ENCODE results near the gene DPH6.

DPH6 gene

DNA sequence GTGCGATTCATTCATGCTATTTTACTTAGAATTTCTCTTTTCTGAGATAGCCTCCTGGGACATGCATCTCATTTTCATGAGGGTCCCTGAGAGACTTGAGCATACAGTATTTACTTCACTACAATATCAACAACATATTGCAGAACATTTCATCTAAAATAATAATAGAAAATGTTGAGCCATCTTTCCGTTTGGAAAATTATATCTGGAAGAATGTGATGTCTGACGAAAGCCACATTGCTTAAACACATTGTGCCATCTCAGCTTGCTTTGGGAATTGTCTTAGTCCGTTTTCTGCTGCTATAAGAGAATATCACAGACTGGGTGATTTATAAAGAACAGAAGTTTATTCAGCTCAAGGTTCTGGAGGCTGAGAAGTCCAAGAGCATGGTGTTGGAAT, 55.5 kb downstream of the DPH6 start:
- intact Hi-C loops (cut with DNase I) = no loop called here
- DNase-seq = no peak

DNA sequence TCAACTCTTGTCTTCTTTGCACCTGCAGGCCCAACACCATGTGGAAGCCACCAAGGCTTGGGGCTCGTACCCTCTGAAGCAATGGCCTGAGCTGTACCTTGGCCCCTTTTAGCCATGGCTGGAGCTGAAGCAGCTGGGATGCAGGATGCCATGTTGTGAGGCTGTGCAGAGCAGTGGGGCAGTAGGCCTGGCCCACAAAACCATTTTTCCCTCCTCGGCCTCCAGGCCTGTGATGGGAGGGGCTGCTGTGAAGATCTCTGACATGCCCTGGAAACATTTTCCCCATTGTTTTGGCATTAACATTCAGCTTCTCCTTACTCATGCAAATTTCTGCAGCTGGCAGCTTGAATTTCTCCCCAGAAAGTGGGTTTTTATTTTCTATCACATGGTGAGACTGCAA, 58.5 kb downstream of the DPH6 start:
- peak in 1 of 10 donors; percentile 21 for DNase-seq
- intact Hi-C loops (cut with DNase I) = no loop called here

DNA sequence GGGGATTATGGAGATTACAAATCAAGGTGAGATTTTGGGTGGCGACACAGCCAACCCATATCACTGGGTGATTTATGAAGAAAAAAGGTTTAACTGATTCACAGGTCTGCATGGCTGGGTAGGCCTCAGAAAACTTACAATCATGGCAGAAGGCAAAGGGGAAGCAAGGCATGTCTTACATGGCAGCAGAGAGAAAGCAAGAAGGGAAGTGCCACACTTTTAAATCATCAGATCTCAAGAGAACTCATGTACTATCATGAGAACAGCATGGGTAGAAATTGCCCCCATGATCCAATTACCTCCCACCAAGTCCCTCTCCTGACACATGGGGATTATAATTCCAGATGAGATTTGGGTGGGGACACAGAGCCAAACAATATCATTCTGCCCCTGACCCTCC, 59.7 kb downstream of the DPH6 start:
- DNase-seq = no peak

DNA sequence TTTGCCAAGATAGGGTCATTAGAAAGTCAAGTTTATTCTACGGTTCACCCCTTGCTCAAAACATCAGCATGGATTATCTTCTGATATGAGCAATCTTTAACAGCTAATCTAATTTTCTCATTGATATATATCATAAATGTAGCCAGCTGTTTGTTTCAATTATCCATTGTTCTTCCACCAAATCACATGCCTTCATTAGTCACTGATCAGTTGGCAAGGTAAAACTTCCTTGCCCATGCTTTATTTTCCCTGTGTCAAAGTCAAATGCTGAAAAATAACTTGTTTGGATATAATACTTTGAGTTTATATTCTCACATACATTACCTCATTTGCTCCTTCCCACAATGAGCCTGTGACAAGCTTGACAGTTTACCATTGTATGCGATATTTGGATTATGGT, 60.6 kb downstream of the DPH6 start:
- no peak for DNase-seq
- intact Hi-C loops (cut with DNase I) = no loop called here

More for the DNA sequence above, 59.7 kb downstream of the DPH6 start:
- intact Hi-C loops (cut with DNase I) = no loop called here

DNA sequence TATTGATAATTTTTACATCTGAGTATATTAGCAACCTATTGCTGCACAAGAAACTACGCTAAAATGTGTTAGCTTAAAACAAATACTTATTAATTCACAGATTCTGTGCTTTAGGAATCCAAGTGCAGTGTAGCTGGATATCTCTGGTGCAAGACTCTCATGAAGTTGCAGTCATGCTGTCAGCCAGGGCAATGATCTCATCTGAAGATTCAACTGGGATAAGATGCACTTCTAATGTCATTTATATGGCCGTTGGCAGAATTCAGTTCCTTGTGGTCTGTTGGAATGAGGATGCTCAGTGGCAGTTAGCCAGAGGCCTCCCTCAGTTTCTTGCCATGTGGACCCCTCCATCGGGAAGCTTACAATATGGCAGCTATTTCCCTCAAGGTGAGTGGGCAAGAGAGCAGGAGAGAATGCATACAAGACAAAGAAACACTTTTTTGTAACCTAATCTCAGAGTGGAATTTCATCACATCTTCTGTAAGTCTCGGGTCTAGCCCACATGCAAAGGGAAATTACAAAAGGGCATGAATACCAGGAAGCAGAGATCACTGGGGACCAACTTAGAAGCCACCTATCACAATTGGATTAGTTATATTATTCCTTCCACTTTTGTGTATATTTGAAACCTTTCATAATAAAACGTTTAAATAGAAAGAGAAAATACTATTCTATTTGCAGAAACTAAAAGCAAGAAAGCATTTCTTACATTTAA, 61.6 kb downstream of the DPH6 start:
- no peak for DNase-seq
- intact Hi-C loops (cut with DNase I) = no loop called here

DNA sequence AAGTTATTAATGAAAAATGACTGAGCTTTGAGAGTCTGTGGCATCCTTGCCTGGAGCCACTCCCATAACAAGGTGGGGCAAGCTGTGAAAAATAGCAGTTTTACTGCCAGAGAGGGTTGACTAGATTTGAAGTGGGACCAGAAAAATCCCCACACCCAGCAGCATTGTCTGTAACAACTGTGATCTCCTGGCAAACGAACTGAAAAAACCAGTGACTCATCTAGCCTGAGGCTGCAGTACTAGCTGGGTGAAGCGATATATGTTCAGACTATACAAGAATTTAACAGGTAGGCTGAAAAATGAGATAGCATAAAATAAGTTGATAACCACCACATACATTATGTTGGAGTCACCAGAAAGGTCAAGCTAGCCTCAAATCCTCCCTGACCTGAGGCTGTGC, 64.0 kb downstream of the DPH6 start:
- no peak for DNase-seq
- intact Hi-C loops (cut with DNase I) = no loop called here

DNA sequence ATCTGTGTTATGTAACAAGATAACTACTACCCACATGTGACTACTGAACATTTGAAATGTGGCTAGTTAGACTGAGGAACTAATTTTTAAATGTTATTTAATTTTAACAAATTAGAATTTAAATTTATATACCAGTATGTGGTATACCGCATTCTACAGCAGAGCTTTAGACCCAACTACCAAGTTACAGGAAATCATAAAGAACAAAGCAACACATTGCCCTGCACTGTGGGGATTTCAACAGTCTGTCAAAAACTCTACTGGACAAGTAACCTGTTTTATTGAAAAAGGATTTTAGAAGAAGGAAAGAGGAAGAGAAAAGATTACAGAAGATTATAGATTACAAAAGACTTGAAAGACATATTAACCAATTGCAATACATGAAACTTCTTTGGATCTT, 64.9 kb downstream of the DPH6 start:
- intact Hi-C loops (cut with DNase I) = no loop called here
- DNase-seq = no peak

DNA sequence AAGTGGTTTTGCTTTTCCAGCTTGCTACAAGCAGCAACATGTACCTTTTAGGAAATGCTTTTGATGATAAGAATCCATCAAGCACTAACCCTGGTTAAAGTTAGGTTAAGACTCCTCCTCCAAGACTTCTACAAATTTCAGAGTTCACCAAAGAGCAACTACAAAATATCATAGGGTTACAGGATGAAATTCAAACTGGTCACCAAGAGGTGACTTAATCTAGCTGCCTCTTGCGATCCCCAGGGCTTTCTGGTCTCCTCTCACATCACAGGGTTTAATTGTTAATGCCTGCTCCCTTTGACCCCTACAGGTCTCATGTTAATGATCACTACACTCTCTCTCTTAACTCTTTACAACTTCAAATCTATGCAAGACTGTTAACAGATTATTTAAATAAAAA, 66.5 kb downstream of the DPH6 start:
- no peak for DNase-seq
- intact Hi-C loops (cut with DNase I) = no loop called here

DNA sequence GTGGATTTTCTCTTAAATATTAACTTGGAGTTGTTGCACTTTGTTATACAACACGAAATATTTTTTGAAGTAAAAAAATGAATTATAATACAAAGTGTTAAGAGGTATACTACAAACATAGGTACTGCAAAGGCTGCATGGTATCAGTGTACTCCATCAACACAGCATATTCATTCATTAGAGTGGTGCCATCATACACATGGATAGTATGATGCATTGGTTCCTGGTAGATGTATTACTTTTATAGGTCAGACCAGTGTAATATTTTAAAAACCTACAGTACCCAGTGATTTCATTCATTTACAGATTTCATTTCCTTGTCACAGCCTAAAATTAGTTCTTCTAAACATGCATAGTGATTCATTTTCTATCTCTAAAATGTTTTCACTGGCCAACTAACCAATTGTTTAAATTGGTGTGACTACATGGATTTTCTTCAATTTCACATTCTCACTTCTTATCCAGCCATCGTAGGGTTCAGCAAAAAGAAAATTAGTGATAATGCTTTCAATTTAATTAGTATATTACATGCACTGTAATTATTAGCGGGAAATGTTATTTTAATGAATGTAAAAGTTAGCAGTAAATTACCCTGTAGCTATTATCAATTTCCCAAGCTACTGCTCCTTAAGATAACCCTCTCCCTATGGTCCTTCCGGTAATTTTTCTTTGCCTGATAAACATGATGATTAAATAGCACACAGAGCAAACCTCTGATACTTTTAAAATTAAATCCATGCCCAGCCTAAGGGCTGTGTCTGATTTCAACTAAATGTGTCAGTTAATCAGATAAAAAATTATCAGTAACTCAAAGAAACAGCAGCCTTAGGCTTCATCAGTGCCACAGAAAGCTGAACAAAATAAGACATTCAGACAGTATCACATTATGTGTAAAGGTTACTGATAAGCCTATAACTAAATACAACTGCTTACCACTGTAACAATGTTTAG, 68.4 kb downstream of the DPH6 start:
- intact Hi-C loops (cut with DNase I) = no loop called here
- no peak for DNase-seq

DNA sequence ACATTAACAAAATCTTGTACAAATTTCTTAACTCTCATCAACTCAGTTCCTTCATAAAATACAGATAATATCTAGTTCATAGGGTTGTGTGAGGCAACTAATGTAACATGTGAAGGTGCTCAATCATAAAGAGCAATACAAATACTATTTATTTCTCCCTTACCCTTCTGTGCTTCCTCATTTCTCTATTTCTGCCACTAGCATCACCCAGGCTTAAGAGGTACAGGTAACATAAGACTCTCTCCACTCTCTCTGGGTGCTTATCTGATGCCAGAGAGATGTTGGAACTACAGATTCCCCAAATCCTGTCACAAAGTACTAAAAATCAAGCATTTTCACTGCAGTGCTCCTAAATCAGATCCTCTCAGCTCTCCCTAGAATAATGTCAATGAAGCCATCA, 74.9 kb downstream of the DPH6 start:
- intact Hi-C loops (cut with DNase I) = no loop called here
- DNase-seq = no peak

DNA sequence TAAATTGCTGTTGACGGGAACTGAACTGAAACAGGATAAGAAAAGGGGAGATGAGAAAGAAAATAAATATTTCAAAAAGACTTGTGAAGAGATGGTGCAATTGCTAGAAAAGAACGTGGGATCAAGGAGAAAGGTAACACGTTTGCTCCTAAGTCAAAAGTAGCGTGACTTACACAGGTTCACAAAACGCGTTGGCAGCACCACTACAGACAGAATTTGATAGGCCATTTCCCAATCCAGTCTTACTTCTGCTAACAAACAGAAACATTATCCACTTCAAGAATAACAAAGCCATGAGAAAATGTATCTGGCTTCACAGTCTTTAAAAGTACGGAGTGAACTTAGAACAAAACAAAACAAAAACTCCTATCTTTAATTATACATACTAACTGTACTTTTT, 75.5 kb downstream of the DPH6 start:
- intact Hi-C loops (cut with DNase I) = no loop called here
- DNase-seq = no peak

DNA sequence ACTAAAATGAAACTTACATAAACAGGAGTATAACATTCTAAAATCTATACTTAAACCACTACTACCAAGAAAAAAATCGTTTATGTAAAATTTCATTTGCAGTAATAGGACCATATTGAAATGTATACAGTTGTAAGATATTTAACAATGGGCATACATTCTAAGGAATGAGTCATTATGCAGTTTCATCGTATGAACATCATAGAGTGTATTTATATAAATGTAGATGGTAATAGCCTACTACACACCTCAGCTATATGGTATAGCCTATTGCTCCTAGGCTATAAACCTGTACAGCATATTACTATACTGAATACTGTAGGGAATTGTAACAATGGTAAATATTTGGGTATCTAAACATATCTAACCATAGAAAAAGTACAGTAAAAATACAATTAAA, 79.5 kb downstream of the DPH6 start:
- intact Hi-C loops (cut with DNase I) = no loop called here
- no peak for DNase-seq

DNA sequence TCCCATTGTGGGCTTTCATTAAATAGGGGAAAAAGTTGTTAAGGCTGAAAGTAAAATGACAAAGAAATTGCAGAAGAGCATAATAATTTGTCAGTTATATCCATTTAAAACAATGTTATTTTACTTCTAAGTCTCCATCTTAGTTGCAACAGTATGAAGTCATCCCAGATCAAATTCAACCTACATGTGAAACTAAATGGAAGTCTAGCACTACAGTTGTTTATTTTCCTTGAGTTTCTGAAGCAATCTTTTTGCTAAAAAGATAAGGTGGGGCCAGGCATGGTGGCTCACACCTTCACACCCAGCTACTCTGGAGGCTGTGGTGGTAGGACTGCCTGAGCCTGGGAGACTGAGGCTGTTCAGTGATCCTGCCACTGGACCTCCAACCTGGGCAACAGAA, 80.2 kb downstream of the DPH6 start:
- DNase-seq = no peak
- intact Hi-C loops (cut with DNase I) = no loop called here

DNA sequence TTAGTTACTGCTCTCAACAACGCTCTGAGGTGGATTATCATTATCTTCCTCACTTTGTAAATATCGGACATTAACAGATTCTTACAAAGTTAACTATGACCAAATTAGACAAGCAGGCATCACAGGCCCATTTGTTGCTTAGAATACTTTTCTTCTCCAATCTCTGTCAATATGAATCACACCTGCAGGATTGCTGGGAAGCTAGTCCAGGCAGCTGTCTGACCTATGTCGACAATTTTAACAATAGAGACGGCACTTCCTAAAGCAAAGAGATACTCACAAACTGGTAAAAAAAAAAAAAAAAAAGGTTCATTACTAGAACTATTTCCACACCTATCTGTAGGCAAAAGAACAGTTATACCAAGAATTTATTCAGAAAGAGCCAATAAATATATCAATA, 85.3 kb downstream of the DPH6 start:
- intact Hi-C loops (cut with DNase I) = no loop called here

DNA sequence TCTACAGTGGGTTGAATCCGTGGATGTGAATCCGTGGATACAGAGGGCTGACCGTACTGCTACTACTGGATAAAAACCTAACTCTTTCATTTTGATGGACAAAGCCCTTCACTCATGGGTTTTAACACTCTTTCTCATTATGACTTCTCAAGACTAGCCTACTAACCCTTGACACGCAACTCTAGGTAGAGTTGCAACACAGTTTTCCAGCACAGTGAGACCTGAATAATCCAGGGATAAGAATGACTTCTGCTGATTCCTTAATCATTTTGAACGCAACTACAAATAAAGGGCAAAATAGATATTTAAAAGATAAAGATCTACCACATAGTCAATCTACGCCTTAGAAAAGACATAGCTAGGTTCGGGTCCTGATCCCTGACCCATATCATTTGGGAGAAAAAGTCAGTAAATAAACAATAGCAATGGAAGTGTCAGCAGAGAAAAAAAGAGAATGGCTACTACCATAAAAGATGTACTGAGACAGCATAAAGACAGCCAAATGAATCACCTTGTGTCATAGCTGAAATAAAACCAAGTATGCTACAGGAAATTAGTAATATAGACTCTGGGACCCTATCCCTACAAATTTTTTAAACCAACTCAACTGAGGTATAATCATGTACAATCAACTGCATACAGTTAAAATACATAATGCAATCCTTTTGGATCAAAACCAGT, 87.6 kb downstream of the DPH6 start:
- DNase-seq = no peak
- intact Hi-C loops (cut with DNase I) = no loop called here

More for the DNA sequence above, 85.3 kb downstream of the DPH6 start:
- no peak for DNase-seq

DNA sequence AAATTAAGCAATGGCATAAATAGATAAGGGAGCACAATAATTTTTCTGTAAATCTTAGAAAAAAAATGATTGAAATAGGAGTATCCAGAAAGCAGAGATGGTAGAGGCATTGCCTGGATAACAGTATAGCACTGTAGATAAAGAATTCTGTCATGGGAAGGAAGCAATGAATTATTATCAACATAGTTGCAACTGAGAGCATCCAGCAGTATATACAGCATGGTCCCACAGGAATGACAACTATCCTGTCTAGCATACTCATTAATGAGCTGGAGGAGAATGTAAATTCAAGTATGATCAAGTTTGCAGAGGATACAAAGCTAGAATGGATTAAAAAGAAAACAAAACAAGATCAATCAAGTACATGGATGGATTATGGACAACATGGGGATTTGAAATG, 90.8 kb downstream of the DPH6 start:
- no peak for DNase-seq
- intact Hi-C loops (cut with DNase I) = no loop called here

DNA sequence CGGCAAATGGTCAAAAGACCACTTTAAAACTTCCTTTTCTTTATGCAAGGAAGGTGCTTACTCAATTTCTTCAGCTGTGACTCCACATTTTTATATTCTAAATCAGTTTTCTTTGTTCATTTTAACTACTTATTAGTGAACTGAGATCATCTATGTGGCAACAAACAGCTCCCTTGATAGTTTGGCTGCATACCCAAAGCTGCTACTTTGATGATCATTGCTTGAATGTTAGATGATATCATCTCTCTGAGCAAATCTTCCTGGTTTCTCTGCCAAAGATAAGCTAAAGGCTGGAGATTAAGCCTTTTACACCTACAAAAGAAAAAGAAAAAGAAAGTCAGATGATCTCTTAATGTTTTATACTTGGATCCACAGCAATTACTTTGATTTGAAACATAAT, 95.5 kb downstream of the DPH6 start:
- no peak for DNase-seq
- intact Hi-C loops (cut with DNase I) = no loop called here

DNA sequence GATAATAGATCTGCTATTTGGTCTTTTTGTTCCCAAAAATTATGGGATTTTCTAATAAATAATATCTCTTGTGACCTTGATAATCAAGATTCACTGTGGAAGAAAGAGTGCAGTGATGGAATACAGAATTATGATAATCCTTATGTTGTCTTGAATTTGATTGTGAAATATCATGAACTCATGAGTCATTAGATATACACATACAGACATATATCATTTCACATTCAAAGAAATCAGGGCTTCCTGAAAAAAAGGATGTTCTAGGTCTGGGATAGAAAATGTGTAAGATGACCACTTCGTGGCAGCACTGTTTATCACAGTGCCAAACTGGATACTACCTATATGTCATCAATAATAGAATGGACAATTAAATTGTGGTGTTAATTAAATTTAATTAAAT, 97.7 kb downstream of the DPH6 start:
- intact Hi-C loops (cut with DNase I) = no loop called here
- DNase-seq = no peak

DNA sequence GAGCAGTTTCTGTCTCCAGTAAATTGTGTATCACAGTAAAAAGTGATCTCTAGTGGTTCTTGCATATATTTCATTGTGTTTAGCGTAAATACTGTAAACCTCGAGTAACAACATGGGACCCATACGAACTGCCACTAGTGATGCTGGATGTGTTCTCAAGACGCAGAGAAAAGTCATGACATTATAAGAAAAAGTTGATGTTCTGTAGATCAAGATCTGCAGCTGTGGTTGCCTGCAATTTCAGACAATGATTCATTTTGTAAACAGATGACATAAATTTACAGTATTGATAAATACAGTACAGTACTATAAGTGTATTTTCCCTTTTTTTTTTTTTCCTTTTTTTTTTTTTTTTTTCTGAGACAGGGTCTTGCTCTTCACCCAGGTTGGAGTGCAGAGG, 100.1 kb downstream of the DPH6 start:
- no peak for DNase-seq
- intact Hi-C loops (cut with DNase I) = loop anchor here (2.0 kb wide), 1 partner anchor 367 kb away; no protein-coding TSS in a partner anchor

DNA sequence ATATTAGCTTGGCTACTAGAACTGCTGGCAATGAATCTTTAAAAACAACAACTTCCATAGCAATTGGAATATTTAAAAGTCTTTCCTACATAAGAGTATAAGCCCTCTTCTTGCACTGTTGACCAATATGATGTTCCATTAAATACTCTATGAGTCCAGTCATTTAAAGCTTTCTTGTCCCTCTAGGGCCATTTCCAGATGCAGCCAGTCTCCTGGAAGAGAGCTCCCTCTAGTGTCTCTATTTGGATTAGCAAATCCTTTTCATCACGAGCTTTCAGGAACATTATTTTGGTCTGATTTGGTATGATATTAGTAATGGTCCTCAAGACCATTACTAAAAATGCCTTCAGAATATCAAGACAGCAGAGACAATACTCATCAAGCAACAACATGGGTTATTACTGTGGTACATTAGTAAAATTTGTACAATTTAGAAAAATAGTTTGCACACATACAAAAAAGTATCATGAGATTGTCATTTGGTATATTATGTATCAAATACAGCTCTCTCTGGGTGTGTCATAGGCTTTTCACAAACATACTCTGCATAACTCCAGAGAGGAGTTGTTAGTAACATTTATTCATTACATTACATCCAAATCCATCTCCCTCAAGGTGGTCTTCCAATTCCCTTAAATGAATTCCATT, 101.3 kb downstream of the DPH6 start:
- DNase-seq = no peak

DNA sequence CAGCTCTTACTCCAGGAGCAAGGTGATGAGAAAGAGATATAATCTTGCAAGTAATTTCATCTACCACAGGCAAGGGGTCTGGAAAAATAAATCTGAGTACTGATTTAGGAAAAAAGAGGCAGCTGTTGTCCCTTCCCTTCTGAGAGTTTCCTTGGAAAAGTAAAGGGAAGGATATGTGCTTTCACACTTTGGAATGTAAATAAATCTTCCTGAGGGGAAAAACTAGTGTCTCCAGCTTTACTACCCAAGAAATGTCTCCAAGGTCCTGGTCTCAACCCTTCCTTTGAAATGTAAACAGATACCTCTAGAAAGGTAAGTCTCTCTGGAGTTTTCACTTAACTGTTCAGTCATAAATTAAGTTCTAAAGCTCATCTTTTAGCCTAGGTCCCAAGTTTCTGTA, 102.6 kb downstream of the DPH6 start:
- intact Hi-C loops (cut with DNase I) = no loop called here
- no peak for DNase-seq

More for the DNA sequence above, 101.3 kb downstream of the DPH6 start:
- intact Hi-C loops (cut with DNase I) = loop anchor here (2.0 kb wide), 1 partner anchor 366 kb away; no protein-coding TSS in a partner anchor
